IPS DF 6.9 (cell line): ENCODE data around the gene FAXDC2.

Experiments
- DNase-seq: peaks from one replicate; pipeline ENCODE4 v3.0.0-alpha.2; 2013; ENCODE audit warnings: low read depth, low spot score
- H3K27ac ChIP-seq: one replicate; pipeline ENCODE4 v1.5.1; 2013; ENCODE audit warnings: low read length, control low read depth
- H3K27me3 ChIP-seq: 2 replicates; pipeline ENCODE4 v1.6.1; 2013; ENCODE audit warnings: mild to moderate bottlenecking, low read length; ENCODE audit not compliant: control insufficient read depth, insufficient read depth
- H3K36me3 ChIP-seq: 2 replicates; pipeline ENCODE4 v1.6.1; 2013; ENCODE audit warnings: low read length; ENCODE audit not compliant: control insufficient read depth, insufficient read depth
- H3K4me1 ChIP-seq: 2 replicates; pipeline ENCODE4 v1.6.1; 2013; ENCODE audit warnings: low read length; ENCODE audit not compliant: control insufficient read depth, insufficient read depth
- H3K4me3 ChIP-seq: 2 replicates; pipeline ENCODE4 v1.5.1; 2013; ENCODE audit warnings: mild to moderate bottlenecking, low read length
- H3K9me3 ChIP-seq: 2 replicates; pipeline ENCODE4 v1.6.1; 2013; ENCODE audit warnings: low read length, inconsistent platforms; ENCODE audit not compliant: control insufficient read depth, insufficient read depth
- WGBS: extraction: QIAGEN DNeasy Blood & Tissue Kit; methylation state at CpG from one replicate; pipeline ENCODE4 v1.1.7; 2013; ENCODE audit warnings: mixed read lengths, missing lambda C conversion rate; ENCODE audit not compliant: insufficient read length, insufficient coverage; 5-methylcytosine and 5-hydroxymethylcytosine counted together

Gene FAXDC2

DNA sequence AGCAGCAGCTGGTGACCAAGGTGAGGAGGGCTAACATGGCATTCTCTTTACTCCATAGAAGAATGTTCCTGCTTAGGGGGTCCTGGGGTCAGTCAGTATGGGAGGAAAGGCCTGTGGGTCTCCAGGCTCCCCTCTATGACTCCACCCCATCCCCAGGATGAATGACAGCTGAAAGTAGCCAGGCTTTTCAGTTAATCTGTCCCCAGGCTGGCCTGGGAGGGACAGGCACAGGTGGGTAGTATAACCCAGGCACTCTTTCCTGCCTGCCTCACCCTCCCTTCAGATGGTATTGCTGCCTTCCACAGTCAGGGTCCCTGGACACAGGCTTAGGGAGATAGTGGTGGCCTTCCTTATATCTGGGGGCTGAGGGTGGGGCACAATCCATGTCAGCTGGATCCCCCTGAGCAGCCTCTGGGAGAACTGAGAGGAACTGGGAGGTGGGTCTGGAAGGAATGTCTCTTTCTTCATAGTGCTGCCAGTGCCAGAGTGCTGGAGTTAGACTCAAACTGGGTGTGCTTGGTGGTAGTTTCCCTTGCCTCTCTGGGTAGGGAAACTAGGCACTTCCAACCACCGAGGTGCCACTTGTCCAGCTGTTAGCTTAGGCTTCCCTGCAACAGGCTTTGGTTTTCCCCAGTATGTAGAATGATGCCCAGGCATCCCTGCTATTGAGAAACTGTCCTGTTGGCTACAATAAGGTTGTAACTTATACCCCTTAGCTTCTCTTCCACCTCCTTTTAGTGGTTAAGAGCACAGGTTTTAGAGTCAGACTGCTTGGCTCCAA, 67.4 kb downstream of the FAXDC2 start:
- H3K4me1 ChIP-seq, result peaks cover 17% of the 10 kb centered on the region
- WGBS, result no CpG with 5 or more reads among the region's 1 CpG
- H3K27ac ChIP-seq, result no peak overlapping the region
- no peak overlapping the region for H3K4me3 ChIP-seq
- DNase-seq, result no peak
- no peaks in the 10 kb centered on the region for H3K9me3 ChIP-seq
- H3K36me3 ChIP-seq, result no peaks in the 10 kb centered on the region
- H3K27me3 ChIP-seq, result no peaks in the 10 kb centered on the region

GRCh38 chr5:154782326-154782725, 68.1 kb downstream of the FAXDC2 start:
- Histone ChIP-seq H3K27ac (no peak overlapping the region), H3K36me3 (no peaks in the 10 kb centered on the region), H3K9me3 (no peaks in the 10 kb centered on the region), H3K27me3 (no peaks in the 10 kb centered on the region), H3K4me1 (peaks cover 17% of the 10 kb centered on the region), H3K4me3 (no peak overlapping the region)
- no peak for DNase-seq
- WGBS, result no CpG with 5 or more reads among the region's 4 CpGs

DNA sequence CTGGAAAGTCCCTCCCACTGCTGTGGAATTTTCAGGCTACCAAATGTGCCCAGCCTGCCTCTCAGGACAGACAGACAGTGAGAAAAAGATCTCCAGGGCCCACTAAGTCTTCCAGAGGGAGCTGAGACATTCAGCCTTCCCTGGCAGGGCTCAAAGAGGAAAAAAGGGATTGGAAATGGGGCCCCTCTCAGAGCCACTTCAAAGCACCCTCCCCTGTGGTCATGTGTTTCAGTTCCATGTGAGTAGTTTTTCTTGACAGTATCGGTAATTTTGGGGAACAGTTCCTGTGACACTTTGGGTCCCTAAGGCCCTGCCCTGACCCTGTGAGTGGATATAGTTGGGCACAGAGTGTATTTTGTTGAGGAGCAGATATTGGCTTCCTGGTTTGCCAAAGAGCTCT, 70.3 kb downstream of the FAXDC2 start:
- H3K4me3 ChIP-seq, result no peak overlapping the region
- DNase-seq, result no peak
- H3K4me1 ChIP-seq, result peaks cover 18% of the 10 kb centered on the region
- no peaks in the 10 kb centered on the region for H3K36me3 ChIP-seq
- no peak overlapping the region for H3K27ac ChIP-seq
- H3K27me3 ChIP-seq, result no peaks in the 10 kb centered on the region
- no CpG with 5 or more reads among the region's 1 CpG for WGBS
- no peaks in the 10 kb centered on the region for H3K9me3 ChIP-seq

- no peaks in the 10 kb centered on the region for H3K9me3 ChIP-seq
Observed at GRCh38 chr5:154779105-154779504, 71.3 kb downstream of the FAXDC2 start.

GRCh38 chr5:154778534-154778933, 71.9 kb downstream of the FAXDC2 start:
- H3K27ac ChIP-seq, result no peak overlapping the region
- no peaks in the 10 kb centered on the region for H3K36me3 ChIP-seq
- no peak overlapping the region for H3K4me3 ChIP-seq
- peaks cover 13% of the 10 kb centered on the region for H3K4me1 ChIP-seq
- WGBS, result no CpG with 5 or more reads among the region's 2 CpGs
- DNase-seq, result no peak
- H3K9me3 ChIP-seq, result no peaks in the 10 kb centered on the region
- H3K27me3 ChIP-seq, result no peaks in the 10 kb centered on the region

More at GRCh38 chr5:154779105-154779504, 71.3 kb downstream of the FAXDC2 start:
- DNase-seq, result no peak
- no peaks in the 10 kb centered on the region for H3K36me3 ChIP-seq
- H3K27ac ChIP-seq, result no peak overlapping the region
- H3K27me3 ChIP-seq, result no peaks in the 10 kb centered on the region
- peaks cover 17% of the 10 kb centered on the region for H3K4me1 ChIP-seq
- WGBS, result no CpG with 5 or more reads among the region's 4 CpGs
- H3K4me3 ChIP-seq, result no peak overlapping the region

GRCh38 chr5:154776167-154776566, 74.2 kb downstream of the FAXDC2 start:
- no peaks in the 10 kb centered on the region for H3K36me3 ChIP-seq
- no peak for DNase-seq
- no CpG with 5 or more reads among the region's 1 CpG for WGBS

DNA sequence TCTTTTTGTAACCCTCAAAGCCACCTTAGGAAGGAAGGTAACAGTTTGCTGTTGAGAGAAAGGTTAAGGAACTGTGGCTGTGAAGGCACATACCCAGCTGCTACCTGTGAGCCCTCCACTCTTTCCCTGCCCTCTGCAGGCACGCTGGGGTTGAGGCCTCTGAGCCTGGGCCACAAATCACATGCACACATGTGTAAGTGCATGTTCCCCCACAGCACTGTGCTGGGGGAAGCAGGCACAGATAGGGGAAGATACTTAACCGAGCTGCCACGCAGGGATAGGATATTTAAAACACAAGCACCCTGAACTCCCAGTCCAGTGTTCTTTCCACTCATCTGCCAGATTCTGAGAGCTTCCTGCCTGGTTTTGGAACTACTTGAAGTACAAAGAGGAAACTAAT, 77.1 kb downstream of the FAXDC2 start:
- no CpG with 5 or more reads among the region's 3 CpGs for WGBS

More at GRCh38 chr5:154776167-154776566, 74.2 kb downstream of the FAXDC2 start:
- H3K27me3 ChIP-seq, result no peaks in the 10 kb centered on the region
- peaks cover 12% of the 10 kb centered on the region for H3K4me1 ChIP-seq
- no peak overlapping the region for H3K4me3 ChIP-seq
- no peak overlapping the region for H3K27ac ChIP-seq
- H3K9me3 ChIP-seq, result no peaks in the 10 kb centered on the region

DNA sequence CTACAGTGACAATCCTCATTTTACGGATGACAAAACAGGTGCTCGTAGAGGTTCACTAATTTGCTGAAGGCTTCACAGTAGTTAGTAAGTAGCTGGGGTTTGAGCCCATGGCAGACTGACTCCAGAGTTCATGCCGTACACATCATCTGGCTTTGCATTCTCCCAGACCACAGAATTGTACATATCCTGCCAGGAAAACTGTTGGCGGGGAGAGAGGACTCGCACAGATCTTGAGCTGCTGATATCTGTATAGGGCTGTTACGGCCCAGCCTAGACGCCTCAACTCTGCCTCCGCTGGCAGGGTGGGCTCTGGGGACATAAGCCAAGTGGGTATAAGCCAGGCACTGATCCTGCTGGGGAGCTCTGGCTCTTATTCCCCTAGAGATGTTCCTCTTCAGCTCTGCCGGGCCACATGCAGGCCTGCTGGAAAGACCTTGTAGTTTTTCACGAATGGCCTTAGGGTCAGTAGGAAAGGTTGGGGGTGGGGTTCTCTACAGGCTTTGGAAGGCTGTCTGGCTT, 79.0 kb downstream of the FAXDC2 start:
- no peak overlapping the region for H3K27ac ChIP-seq
- WGBS, result no CpG with 5 or more reads among the region's 10 CpGs
- no peaks in the 10 kb centered on the region for H3K9me3 ChIP-seq
- H3K27me3 ChIP-seq, result no peaks in the 10 kb centered on the region
- H3K4me3 ChIP-seq, result no peak overlapping the region
- no peak for DNase-seq
- H3K36me3 ChIP-seq, result no peaks in the 10 kb centered on the region
- H3K4me1 ChIP-seq, result peaks cover 11% of the 10 kb centered on the region

More for the DNA sequence above, 77.1 kb downstream of the FAXDC2 start:
- Histone ChIP-seq H3K27me3 (no peaks in the 10 kb centered on the region), H3K4me3 (no peak overlapping the region), H3K4me1 (peaks cover 10% of the 10 kb centered on the region), H3K9me3 (no peaks in the 10 kb centered on the region), H3K36me3 (no peaks in the 10 kb centered on the region), H3K27ac (no peak overlapping the region)
- no peak for DNase-seq

- Histone ChIP-seq H3K27ac (no peak overlapping the region), H3K4me3 (no peak overlapping the region), H3K36me3 (no peaks in the 10 kb centered on the region), H3K27me3 (no peaks in the 10 kb centered on the region), H3K4me1 (peaks cover 6% of the 10 kb centered on the region), H3K9me3 (no peaks in the 10 kb centered on the region)
- DNase-seq, result no peak
- no CpG with 5 or more reads among the region's 2 CpGs for WGBS
Observed at GRCh38 chr5:154770111-154770510, 80.3 kb downstream of the FAXDC2 start.
